GM19328 (cell line): ENCODE results near the gene SLC2A3.
"Not testable (repeated sequence)": the region's sequence is repeated elsewhere in the genome, so short reads cannot be mapped to it uniquely, and the experiment has no call there.

ENCODE experiments used
- ATAC-seq: cut with Tn5 transposase; IDR thresholded peaks from one replicate; pipeline ENCODE4 v1.9.1; 2021; ENCODE audit warnings: mild to moderate bottlenecking, moderate library complexity; ENCODE audit not compliant: unreplicated experiment

SLC2A3 gene

DNA sequence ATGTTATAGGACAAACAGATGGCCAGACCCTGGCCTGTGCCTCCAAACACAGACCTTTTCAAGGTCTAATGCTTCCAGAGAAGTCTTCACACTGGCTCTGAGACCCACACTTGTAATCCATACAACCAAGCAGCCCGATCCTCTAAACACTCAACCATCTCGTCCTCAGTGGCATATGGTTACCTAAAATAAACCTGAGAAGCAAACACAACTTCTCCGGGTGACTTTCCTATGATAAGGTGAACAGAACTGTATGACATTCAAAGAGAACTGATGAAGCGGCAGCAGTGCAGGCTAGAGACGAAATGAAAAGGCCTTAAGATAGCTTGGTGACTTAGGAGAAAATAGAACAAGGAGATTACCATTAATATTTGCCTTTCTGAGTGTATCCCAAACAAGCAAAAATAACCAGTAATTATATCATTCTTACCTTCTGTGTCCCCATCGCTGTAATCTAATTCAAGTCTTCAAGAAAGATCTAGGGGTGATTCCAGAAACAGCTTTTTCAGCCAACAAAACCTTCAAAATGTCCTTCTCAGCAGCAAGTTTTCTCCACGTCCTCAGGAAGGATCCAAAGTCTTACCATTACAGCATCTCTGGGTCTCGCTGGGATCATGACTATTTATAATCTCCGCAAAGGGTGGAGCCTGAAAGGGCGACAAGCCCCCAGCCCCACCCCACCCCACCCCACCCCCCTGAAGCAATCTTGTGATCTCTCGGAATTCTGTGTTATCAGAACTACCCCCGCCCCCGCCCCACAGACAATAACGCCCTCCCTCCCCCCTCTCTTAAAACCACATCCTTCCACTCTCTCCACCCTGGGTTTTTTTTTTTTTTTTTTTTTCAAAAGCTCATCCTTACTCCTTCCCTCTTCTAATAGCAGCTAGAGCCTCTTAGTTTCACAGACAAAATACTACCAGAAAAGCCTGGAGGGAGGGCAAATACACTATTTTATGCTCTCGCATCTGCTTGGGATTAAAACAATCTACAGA is at the start of gene SLC2A3:
Gene SLC2A3 (minus strand): TSS at position 598 of the 992 bp plus-strand sequence. CDS start 153 bp downstream, at position 445.
- ATAC-seq: no peak

DNA sequence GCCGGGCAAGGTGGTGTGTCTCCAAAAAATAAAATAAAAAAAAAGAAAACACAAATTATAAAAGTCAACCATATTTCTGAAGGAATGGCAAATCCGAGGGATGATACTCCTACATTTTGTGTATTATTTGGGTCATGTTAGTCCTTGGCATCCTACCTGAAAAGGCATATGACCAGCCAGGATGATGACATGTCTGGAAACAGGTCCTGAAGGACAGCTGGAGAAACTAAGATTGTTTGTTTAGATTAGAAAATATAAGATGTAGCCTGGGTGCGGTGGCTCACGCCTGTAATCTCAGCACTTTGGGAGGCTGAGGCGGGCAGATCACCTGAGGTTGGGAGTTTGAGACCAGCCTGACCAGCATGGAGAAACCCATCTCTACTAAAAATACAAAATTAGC is 48.9 kb upstream of the SLC2A3 start:
- ATAC-seq: no peak

DNA sequence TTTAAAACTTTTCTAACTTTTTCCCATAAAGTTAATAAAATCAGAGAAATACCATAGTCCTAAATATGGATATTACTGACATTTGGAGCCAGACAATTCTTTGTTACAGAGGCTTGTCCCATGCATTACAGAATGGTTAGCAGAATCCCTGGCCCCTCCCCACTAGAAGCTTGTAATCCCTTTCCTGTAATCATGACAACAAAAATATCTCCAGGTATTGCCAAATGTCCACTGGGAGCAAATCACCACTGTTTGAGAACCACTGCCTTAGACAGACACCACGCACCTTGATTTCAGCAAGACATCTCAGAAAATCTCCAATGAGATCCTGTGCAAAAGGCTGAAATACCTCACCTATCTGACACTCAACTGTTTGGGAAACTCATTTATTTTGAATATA is 47.5 kb upstream of the SLC2A3 start:
- ATAC-seq: not testable (repeated sequence)

DNA sequence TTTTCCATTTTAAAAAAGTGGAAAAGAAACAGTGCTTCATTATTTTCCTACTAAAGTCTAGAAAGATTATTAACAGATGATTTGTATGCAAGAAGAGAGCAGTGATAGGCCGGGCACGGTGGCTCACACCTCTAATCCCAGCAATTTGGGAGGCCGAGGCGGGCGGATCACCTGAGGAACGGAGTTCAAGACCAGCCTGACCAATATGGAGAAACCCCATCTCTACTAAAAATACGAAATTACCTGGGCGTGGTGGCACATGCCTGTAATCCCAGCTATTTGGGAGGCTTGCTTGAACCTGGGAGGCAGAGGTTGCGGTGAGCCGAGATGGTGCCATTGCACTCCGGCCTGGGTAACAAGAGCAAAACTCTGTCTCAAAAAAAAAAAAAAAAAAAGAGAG is 47.0 kb upstream of the SLC2A3 start:
- ATAC-seq: not testable (repeated sequence)

DNA sequence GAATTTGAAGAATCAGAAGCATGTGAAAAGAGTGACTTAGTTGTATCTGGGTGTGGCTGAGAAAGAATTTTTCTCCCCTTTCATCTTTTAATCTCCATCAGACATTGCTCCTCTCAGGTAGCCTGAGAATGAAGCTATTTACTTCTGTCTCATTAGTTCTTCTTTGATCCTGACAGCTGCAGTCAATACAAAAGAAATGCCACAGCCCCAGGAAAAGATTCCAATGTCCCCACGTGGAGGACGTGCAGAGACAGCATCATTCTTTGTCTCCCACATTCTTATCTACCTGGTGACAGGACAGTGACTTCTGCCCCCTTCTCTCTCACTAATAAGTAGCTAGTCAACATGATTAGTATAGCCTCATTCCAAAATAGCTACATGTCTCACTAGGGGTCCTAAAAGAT is 46.3 kb upstream of the SLC2A3 start:
- not testable (repeated sequence) for ATAC-seq

DNA sequence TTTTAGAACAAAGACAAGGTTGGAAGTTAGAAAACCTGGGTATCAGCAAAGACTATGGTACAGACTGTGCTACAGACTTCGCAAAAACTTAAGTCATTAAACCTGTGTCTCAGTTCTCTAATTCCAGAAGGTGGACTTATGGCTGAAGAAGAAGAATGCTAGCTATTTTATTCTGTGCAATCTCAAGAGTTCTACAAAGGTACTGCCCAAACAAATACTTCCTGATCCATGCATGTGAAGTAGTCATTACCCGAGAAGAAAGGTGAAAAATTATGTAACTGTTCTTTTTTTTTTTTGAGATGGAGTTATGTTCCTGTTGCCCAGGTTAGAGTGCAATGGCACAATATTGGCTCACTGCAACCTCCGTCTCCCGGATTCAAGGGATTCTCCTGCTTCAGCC is 45.5 kb upstream of the SLC2A3 start:
- ATAC-seq: no peak

DNA sequence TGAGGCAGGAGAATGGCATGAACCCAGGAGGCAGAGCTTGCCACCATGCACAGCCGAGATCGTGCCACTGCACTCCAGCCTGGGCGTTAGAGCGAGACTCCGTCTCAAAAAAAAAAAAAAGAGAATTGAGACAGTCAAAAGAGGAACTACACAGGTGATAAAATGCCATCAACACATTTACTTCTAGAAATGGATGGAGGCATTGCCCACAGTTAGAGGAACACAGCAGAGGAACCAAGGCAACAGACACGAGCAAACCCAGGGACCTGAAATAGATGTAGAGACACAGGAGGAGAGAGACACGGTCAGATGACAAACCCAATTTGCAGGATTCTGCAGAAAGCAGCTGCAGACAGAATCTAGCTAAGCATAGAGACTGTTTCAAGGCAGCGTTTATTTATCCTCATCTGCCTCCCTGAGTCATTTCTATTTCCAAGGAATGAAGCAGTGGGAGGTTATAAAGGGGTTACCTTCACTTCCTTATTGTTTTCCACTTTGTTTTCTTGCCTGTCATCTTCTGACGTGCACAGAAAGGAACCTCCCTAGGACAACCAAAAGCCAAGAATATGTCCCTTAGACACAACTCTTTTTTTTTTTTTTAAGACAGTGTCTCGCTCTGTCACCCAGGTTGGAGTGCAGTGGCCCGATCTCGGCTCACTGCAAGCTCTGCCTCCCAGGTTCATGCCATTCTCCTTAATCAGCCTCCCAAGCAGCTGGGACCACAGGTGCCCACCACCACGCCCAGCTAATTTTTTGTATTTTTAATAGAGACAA is 41.6 kb upstream of the SLC2A3 start:
- ATAC-seq: peak; percentile 69

DNA sequence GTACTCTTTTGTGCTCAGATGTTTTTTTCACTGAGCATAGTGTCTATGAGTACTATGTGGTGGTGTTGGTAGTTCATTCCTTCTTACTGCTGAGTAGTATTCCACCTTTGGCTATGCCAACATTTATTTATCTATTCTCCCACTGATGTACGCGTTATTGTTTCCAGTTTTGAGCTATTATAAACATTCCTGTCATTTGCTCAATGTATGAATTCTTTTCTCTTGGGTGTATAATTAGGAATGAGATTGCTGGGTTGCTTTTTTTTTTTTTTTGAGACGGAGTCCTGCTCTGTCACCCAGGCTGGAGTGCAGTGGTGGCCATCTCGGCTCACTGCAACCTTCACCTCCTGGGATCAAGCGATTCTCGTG is 37.5 kb upstream of the SLC2A3 start:
- no peak for ATAC-seq

DNA sequence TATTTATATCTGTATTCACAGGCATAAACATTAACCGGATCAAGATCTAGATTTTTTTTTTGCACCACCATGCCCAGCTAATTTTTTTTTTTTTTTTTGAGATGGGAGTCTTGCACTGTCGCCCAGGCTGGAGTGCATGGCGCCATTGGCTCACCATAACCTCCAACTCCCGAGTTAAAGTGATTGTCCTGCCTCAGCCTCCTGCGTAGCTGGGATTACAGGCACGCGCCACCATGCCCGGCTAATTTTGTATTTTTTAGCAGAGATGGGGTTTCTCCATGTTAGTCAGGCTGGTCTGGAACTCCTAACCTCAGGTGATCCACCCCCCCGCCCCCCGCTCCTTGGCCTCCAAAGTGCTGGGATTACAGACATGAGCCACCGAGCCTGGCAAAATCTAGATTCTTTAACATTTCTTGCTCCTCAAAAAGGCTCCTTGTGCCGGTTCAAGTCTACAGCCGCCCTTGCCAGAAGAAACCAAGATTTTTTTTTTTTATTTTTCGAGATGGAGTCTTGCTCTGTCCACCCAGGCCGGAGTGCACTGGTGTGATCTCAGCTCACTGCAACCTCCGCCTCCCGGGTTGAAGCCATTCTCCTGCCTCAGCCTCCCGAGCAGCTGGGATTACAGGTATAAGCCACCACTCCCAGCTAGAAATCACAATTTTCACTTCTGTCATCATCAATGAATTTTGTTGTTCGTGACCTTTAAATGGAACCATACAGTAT is 36.9 kb upstream of the SLC2A3 start:
- ATAC-seq: no peak

DNA sequence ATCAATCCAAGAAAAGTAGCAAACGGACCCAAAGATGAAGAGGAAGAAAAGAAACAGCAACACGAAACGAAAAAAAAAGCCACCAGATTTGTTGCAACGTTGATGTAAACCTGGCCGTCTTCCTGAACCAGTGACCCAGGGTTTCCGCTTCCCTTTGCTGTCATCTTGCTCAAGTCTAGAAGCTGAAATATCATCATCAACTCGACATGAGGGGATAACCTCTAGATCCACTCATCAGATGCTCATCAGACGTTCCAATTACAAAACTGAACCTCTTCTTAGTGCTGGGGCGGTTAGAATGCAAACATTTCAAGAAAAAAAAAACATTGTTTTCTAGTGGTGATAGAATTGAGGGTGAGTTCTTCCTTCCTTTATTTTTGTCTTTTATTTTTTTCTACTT is 36.3 kb upstream of the SLC2A3 start:
- ATAC-seq: not testable (repeated sequence)

DNA sequence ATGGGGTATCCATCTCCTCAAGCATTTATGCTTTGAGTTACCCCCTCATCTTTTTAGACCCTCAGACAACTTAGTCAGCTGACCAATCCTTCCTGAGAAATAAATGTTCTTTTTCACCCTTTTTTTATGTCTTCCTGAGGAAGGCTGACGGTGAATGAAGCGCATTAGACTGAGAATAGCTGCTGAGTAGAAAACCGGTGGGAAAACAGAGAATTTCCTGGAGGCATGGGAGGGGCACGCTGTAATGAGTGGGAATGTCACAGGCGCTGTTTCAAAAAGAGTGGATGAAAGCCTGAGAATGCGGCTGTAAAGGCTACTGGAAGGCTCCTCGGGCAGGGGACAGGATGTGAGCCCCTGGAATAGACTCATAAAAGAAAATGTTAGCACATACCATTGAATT is 35.8 kb upstream of the SLC2A3 start:
- ATAC-seq: not testable (repeated sequence)

DNA sequence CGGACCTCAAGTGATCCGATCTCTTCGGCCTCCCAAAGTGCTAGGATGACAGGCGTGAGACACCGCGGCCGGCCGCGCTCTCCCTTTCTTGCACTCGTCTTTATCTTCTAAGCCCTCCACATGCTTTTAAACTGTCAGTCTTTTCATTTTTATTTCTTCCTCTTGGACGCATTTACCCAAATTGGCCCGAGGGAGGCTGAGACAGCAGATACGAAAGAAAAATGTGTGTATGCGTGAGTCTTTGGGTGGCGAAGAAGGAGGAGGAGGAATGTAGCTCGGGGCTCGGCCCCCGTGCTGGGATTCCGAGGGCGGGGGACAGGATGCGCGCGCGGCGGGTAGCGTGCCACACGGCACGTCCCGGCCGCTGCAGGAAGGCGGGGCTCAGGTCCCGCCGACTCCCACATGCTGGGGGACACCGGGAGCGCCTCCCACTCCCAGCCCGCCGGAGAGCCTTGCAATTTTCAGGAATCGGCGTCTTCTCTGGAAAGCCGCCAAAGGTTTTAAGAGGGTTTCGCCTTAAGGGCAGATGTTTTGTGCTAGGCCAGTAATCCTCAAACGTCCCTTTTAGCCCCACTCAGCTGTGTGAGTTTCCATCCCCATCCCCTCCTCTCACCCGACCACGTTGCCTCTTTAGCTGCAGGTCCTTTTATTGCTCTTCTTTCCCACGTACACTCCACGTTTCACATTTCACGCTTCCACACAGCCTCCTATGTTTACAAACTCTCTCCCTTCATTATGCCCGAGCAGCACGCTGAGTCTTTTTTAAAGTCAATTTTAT is 34.7 kb upstream of the SLC2A3 start:
- peak; percentile 92 for ATAC-seq

DNA sequence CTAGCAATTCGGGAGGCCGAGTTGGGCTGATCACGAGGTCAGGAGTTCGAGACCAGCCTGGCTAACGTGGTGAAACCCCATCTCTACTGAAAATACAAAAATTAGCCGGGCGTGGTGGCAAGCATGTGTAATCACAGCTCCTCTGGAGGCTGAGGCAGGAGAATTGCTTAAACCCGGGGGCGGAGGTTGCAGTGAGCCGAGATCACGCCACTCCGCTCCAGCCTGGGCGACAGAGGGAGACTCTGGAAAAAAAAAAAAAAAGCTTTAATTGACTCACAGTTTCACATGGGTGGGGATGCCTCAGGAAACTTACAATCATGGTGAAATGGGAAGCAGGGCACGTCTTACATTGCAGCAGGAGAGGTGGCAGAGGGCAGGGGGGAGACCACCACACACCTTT is 30.6 kb upstream of the SLC2A3 start:
- ATAC-seq: no peak

DNA sequence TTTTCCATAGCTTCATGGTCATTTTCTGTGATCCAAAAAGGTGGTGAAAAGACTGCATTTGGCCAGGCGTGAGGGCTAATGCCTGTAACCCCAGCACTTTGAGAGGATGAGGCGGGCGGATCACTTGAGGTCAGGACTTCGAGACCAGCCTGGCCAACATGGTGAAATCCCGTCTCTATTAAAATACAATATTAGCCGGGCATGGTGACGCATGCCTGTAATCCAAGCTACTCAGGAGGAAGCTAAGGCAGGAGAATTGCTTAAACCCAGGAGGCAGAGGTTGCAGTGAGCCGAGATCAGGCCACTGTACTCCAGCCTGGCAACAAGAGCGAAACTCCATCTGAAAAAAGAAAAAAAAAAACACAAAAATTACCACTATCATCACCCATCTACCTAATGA is 28.7 kb upstream of the SLC2A3 start:
- ATAC-seq: not testable (repeated sequence)

DNA sequence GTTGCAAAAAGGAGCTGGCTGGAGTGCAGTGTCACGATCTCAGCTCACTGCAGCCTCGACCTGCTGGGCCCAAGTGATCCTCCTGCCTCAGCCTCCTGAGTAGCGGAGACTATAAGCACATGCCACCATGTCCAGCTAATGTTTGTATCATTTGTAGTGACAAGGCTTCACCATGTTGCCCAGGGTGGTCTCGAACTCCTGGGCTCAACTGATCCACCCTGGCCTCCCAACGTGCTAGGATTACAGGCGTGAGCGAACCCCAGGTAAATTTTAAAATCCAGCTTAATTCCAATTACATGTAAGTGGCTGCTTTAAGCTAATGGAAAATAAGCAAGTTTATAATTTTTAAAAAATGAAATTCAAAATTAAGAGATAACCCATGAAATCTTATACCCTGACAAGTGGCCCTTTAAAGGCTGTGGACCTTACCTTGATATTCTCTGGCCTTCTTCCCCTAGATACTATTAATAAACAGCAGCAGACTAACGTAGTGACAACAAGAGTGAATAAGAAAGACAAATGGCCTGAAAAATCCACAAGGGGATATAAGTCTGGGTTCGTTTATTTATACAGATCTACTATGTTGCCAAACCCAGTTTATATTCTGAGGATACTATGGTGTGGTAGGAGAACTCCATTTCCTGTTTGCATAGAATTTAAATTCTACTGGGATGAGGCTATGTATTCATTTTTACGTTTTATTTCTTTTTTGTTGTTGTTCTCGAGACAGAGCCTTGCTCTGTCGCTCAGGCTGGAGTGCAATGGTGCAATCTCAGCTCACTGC is 25.6 kb upstream of the SLC2A3 start:
- no peak for ATAC-seq

DNA sequence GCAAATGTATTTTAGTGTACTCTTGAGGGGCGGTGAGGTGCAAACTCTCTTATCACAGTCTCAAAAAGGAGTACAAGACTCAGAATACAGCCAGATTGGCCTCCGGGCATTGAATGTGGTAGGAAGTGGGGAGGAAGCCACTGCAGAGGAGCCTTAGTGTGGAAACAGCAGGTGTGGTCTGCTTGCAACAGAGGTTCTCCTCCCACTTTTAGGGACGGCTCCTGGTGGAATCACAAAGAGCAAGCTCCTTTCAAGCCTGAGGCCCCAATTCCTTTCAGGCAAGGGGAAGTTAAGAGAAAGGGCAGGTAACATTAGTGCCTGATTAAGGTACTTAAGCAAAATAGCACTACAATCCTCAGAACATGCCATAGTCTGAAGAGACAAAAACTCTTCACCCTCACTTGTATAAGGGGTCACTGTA is 23.7 kb upstream of the SLC2A3 start:
- no peak for ATAC-seq

DNA sequence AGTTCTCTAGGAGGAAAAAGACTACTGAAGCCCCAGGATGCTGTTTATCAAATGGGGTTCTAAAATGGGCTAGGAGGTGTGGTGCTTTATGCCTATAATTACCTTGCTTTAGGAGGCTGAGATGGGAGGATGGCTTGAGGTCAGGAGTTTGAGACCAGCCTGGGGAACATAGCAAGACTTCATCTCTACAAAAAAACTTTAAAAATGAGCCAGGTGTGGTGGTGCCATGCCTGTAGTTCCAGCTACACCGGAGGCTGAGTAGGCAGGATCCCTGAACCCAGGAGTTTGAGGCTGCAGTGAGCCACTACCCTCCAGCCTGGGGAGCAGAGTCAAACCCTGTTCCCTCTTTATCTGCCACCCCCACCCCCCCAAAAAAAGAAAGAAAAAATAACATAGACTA is 23.3 kb upstream of the SLC2A3 start:
- no peak for ATAC-seq

DNA sequence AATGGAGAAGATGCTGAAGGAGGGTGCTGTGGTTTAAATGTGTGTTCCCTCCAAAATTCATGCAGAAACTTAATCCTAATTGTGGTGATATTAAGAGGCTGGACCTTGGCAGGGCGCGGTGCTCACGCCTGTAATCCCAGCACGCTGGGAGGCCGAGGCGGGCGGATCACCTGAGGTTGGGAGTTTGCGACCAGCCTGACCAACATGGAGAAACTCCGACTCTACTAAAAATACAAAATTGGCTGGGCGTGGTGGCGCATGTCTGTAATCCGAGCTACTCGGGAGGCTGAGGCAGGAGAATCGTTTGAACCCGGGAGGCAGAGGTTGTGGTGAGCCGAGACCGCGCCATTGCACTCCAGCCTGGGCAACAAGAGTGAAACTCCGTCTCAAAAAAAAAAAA is 18.9 kb upstream of the SLC2A3 start:
- not testable (repeated sequence) for ATAC-seq

DNA sequence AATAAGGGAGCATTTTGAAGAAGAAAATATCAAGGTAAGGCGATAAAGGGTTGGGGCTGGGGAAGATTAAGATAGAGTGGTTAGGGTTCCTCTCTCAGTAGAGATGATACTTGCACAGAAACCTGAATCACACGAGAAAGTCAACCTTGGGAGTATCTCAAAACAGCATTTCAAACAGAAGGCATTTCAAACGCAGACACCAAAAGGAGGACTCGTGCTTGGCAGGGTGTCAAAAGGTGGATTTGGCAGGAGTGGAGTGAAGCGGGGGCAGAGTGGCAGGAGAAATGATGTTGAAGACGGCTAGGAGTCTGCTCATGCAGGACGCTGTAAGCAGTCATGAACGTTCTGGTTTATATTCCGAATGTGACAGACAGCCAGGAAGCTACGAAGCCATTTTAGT is 18.4 kb upstream of the SLC2A3 start:
- ATAC-seq: not testable (repeated sequence)

DNA sequence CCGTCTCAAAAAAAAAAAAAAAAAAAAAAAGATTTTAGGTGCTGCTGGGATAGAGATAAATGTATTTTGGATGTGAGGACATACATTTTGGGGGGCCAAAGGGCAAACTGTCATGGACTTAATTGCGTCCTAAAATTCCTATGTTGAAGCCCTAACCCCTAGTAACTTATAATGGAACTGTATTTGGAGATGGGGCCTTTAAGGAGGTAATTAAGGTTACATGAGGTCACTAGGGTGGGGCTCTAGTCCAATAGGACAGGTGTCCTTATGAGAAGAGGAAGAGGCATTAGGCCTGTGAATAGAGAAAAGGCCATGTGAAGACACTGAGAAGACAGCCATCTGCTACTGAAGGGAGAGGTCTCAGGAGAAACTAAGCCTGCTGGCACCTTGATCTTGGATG is 17.9 kb upstream of the SLC2A3 start:
- ATAC-seq: not testable (repeated sequence)
